H1 (cell line): ENCODE results near the gene RBM4. TPM values are rescaled to one million over a fixed set of nuclear protein-coding genes. Genes with fewer than 3 reads are reported as not detected.

ENCODE experiments used
- CTCF ChIA-PET: fragments of 300-600 bp; sonication (Branson Sonifier 250); formaldehyde crosslinking; loops from one replicate; lab custom pipeline; 2021; ENCODE audit not compliant: partially characterized antibody; lab: Charles Lee
- POLR2A ChIA-PET: fragments of 300-600 bp; sonication (Branson Sonifier 250); formaldehyde crosslinking; loops from one replicate; lab custom pipeline; 2021; ENCODE audit warnings: inconsistent platforms; ENCODE audit not compliant: partially characterized antibody; lab: Charles Lee
- DNase-seq, 2 experiments: peaks; one replicate each; pipeline versions ENCODE4 v3.0.0 to v3.0.0-alpha.2; 2010 to 2022; ENCODE audit warnings: low spot score in 2 of 2, low read depth in 1 of 2, mixed read lengths in 1 of 2
- FAIRE-seq: peaks from 2 replicates; lab custom pipeline; 2011; peaks lifted over from hg19 to GRCh38; lab: Jason Lieb, UNC
- H2AFZ ChIP-seq: 2 replicates; pipeline ENCODE4 v1.8.1; 2012; ENCODE audit warnings: low read length, inconsistent platforms
- H2AK5ac ChIP-seq: 2 replicates; pipeline ENCODE4 v1.6.1; 2013; ENCODE audit warnings: low read depth, low read length
- H2BK120ac ChIP-seq: replicated peaks from 2 replicates; pipeline ENCODE3; 2013; ENCODE audit warnings: low read depth, low read length, inconsistent platforms
- H2BK12ac ChIP-seq: 2 replicates; pipeline ENCODE4 v1.6.1; 2013; ENCODE audit warnings: low read depth, low read length
- H2BK15ac ChIP-seq: 2 replicates; pipeline ENCODE4 v1.6.1; 2013; ENCODE audit warnings: low read length
- H2BK20ac ChIP-seq: 2 replicates; pipeline ENCODE4 v1.6.1; 2013; ENCODE audit warnings: low read length
- H2BK5ac ChIP-seq: 2 replicates; pipeline ENCODE4 v1.6.1; 2013; ENCODE audit warnings: low read depth, low read length
- H3K14ac ChIP-seq: 2 replicates; pipeline ENCODE4 v1.6.1; 2013; ENCODE audit warnings: inconsistent platforms; ENCODE audit not compliant: insufficient read length
- H3K18ac ChIP-seq: 2 replicates; pipeline ENCODE4 v1.6.1; 2013; ENCODE audit warnings: low read length; ENCODE audit errors: extremely low read depth
- H3K23ac ChIP-seq: 2 replicates; pipeline ENCODE4 v1.6.1; 2013; ENCODE audit warnings: inconsistent platforms; ENCODE audit not compliant: insufficient read length
- H3K23me2 ChIP-seq: 2 replicates; pipeline ENCODE4 v1.6.1; 2013; ENCODE audit warnings: low read depth, low read length
- H3K27ac ChIP-seq: 2 replicates; pipeline ENCODE4 v1.6.1; 2011; ENCODE audit warnings: low read depth, low read length, inconsistent platforms
- H3K27me3 ChIP-seq, 4 experiments: replicated peaks in 1 of 4; 1 replicate in 1 of 4; 2 replicates in 3 of 4; pipeline versions ENCODE4 v1.6.1 to v1.8.1; 2011 to 2013; ENCODE audit warnings: low read length in 3 of 4, mild to moderate bottlenecking in 3 of 4, inconsistent platforms in 2 of 4, mixed read lengths in 2 of 4, moderate library complexity in 1 of 4; ENCODE audit not compliant: control insufficient read depth in 3 of 4, insufficient read depth in 3 of 4; ENCODE audit errors: extremely low read depth in 1 of 4
- H3K36me3 ChIP-seq, 4 experiments: 2 replicates each; pipeline versions ENCODE4 v1.6.1 to v1.8.1; 2011 to 2013; ENCODE audit warnings: mild to moderate bottlenecking in 4 of 4, low read length in 3 of 4, moderate library complexity in 2 of 4, control low read depth in 1 of 4, inconsistent platforms in 1 of 4; ENCODE audit not compliant: insufficient read depth in 4 of 4, control insufficient read depth in 2 of 4
- H3K4ac ChIP-seq: replicated peaks from 2 replicates; pipeline ENCODE3; 2013; ENCODE audit warnings: low read length, low read depth, mixed read lengths, inconsistent platforms; ENCODE audit not compliant: insufficient read length
- H3K4me1 ChIP-seq, 4 experiments: replicated peaks in 1 of 4; 1 replicate in 1 of 4; 2 replicates in 3 of 4; pipeline versions ENCODE4 v1.6.1 to v1.8.1; 2011 to 2013; ENCODE audit warnings: low read length in 3 of 4, inconsistent platforms in 2 of 4, mixed read lengths in 1 of 4; ENCODE audit not compliant: insufficient read depth in 4 of 4, control insufficient read depth in 3 of 4
- H3K4me2 ChIP-seq, 2 experiments: 2 replicates each; pipeline versions ENCODE4 v1.6.1 to v1.8.1; 2011 to 2013; ENCODE audit warnings: low read depth in 2 of 2, low read length in 2 of 2, control low read depth in 1 of 2, inconsistent platforms in 1 of 2, mild to moderate bottlenecking in 1 of 2; ENCODE audit not compliant: insufficient read depth in 1 of 2
- H3K4me3 ChIP-seq, 4 experiments: fragments of 200-600, 300-600 bp in 1 of 4; sonication (generic), shearing (Covaris generic), sonication (Bioruptor Twin) in 1 of 4; 2 replicates each; pipeline versions ENCODE4 v1.5.1 to v1.8.1; 2011 to 2016; ENCODE audit warnings: low read length in 4 of 4, low read depth in 3 of 4, control low read depth in 2 of 4, inconsistent platforms in 2 of 4, mild to moderate bottlenecking in 2 of 4, mixed read lengths in 1 of 4, moderate library complexity in 1 of 4; ENCODE audit not compliant: insufficient read depth in 2 of 4; ENCODE audit errors: extremely low read depth in 1 of 4
- H3K56ac ChIP-seq: replicated peaks from 2 replicates; pipeline ENCODE3; 2013; ENCODE audit warnings: low read depth, mild to moderate bottlenecking, mixed read lengths, low read length, inconsistent platforms; ENCODE audit not compliant: insufficient read length
- H3K79me1 ChIP-seq: 2 replicates; pipeline ENCODE4 v1.6.1; 2013; ENCODE audit warnings: low read depth, low read length, control low read depth
- H3K79me2 ChIP-seq, 2 experiments: 2 replicates each; pipeline versions ENCODE4 v1.6.1 to v1.8.1; 2012 to 2013; ENCODE audit warnings: low read length in 2 of 2, mild to moderate bottlenecking in 2 of 2, inconsistent platforms in 1 of 2; ENCODE audit not compliant: insufficient read depth in 2 of 2, control insufficient read depth in 1 of 2
- H3K9ac ChIP-seq, 4 experiments: replicated peaks in 1 of 4; 1 replicate in 1 of 4; 2 replicates in 3 of 4; pipeline versions ENCODE4 v1.6.1 to v1.8.1; 2011 to 2013; ENCODE audit warnings: low read depth in 3 of 4, low read length in 3 of 4, control low read depth in 2 of 4, mild to moderate bottlenecking in 2 of 4, moderate library complexity in 2 of 4, inconsistent platforms in 1 of 4; ENCODE audit errors: extremely low read depth in 1 of 4
- H3K9me3 ChIP-seq, 2 experiments: 2 replicates each; pipeline versions ENCODE4 v1.6.1 to v1.8.1; 2012 to 2013; ENCODE audit warnings: mild to moderate bottlenecking in 2 of 2, moderate library complexity in 2 of 2, control low read depth in 1 of 2, inconsistent platforms in 1 of 2, low read depth in 1 of 2, low read length in 1 of 2, mixed read lengths in 1 of 2; ENCODE audit not compliant: insufficient read depth in 2 of 2
- H4K20me1 ChIP-seq, 2 experiments: replicated peaks in 1 of 2; 2 replicates each; pipeline versions ENCODE3 to v1.8.1; 2011 to 2013; ENCODE audit warnings: inconsistent platforms in 2 of 2, low read length in 2 of 2, mild to moderate bottlenecking in 1 of 2; ENCODE audit not compliant: insufficient read depth in 2 of 2, control insufficient read depth in 1 of 2
- H4K5ac ChIP-seq: 2 replicates; pipeline ENCODE4 v1.6.1; 2013; ENCODE audit warnings: low read length, low read depth, mixed read lengths, inconsistent platforms; ENCODE audit not compliant: insufficient read length
- H4K8ac ChIP-seq: 2 replicates; pipeline ENCODE4 v1.8.0; 2013; ENCODE audit warnings: mild to moderate bottlenecking, moderate library complexity, low read length, inconsistent platforms; ENCODE audit not compliant: insufficient read depth; ENCODE audit errors: extremely low read depth
- H4K91ac ChIP-seq: replicated peaks from 2 replicates; pipeline ENCODE3; 2013; ENCODE audit warnings: low read length, mixed read lengths, inconsistent platforms; ENCODE audit not compliant: insufficient read length
- JUND ChIP-seq: IDR thresholded peaks from 2 replicates; pipeline ENCODE4 v1.6.1; 2011; ENCODE audit warnings: mild to moderate bottlenecking, improper control_type of control experiment, low read length
- KDM1A ChIP-seq: fragments of 200-600, 300-600 bp; sonication (generic); IDR thresholded peaks from 2 replicates; pipeline ENCODE4 v1.7.1; 2016; ENCODE audit warnings: mild to moderate bottlenecking, low read length, borderline replicate concordance
- NANOG ChIP-seq: IDR thresholded peaks from 2 replicates; pipeline ENCODE4 v1.6.1; 2011; ENCODE audit warnings: low read length, low read depth, mild to moderate bottlenecking, inconsistent platforms; ENCODE audit not compliant: insufficient read depth, poor library complexity, severe bottlenecking
- NRF1 ChIP-seq: IDR thresholded peaks from 2 replicates; pipeline ENCODE4 v1.6.1; 2011; ENCODE audit warnings: mild to moderate bottlenecking, low read depth, low read length, improper control_type of control experiment
- POLR2A ChIP-seq, 2 experiments: IDR thresholded peaks; 1 replicate in 1 of 2; 2 replicates in 1 of 2; pipeline ENCODE4 v1.6.1; 2011; ENCODE audit warnings: low read depth in 2 of 2, low read length in 2 of 2, mild to moderate bottlenecking in 2 of 2; ENCODE audit errors: control extremely low read depth in 1 of 2
- RAD21 ChIP-seq, 2 experiments: IDR thresholded peaks in 1 of 2; conservative IDR thresholded peaks in 1 of 2; 2 replicates each; pipeline ENCODE4 v1.6.1; 2011; ENCODE audit warnings: low read depth in 2 of 2, low read length in 2 of 2, improper control_type of control experiment in 1 of 2, inconsistent platforms in 1 of 2, mild to moderate bottlenecking in 1 of 2, moderate library complexity in 1 of 2
- RFX5 ChIP-seq: IDR thresholded peaks from 2 replicates; pipeline ENCODE4 v1.6.1; 2011; ENCODE audit warnings: low read depth, low read length, improper control_type of control experiment, borderline replicate concordance
- TCF12 ChIP-seq: IDR thresholded peaks from 2 replicates; pipeline ENCODE4 v1.6.1; 2011; ENCODE audit warnings: low read depth, mild to moderate bottlenecking, low read length
- YY1 ChIP-seq: IDR thresholded peaks from 2 replicates; pipeline ENCODE4 v1.6.1; 2011; ENCODE audit warnings: low read depth, mild to moderate bottlenecking, low read length
- ZNF274 ChIP-seq: IDR thresholded peaks from 2 replicates; pipeline ENCODE4 v1.7.0; 2012; ENCODE audit warnings: low read length, borderline replicate concordance; ENCODE audit errors: extremely low read depth
- WGBS, 2 experiments: shearing (Covaris generic) in 1 of 2; methylation state at CpG; one replicate each; pipeline versions ENCODE4 v1.1.6 to v1.1.7; 2013 to 2015; ENCODE audit warnings: low lambda C conversion rate in 2 of 2, mixed read lengths in 2 of 2, inconsistent platforms in 1 of 2, low coverage in 1 of 2, missing lambda C conversion rate in 1 of 2; ENCODE audit not compliant: insufficient replicate concordance in 2 of 2, insufficient coverage in 1 of 2, insufficient read length in 1 of 2; ENCODE audit errors: extremely low coverage in 1 of 2, missing lambda C conversion rate in 1 of 2; 5-methylcytosine and 5-hydroxymethylcytosine counted together
- polyA plus RNA-seq, 7 experiments: library from polyadenylated mRNA; depleted of rRNA in 3 of 7; stranded (reverse) in 5 of 7; unstranded in 2 of 7; fragments of >200 nt in 5 of 7; fragments of 200-250 nt in 2 of 7; gene quantifications; 1 replicate in 5 of 7; 2 replicates in 1 of 7; 4 replicates in 1 of 7; pipeline versions ENCODE4 v1.2.1 to v1.2.3, GENCODE V29; 2011 to 2013; ENCODE audit warnings: missing spikeins in 2 of 7, mixed read lengths in 2 of 7
- total RNA-seq: library from RNA; stranded (reverse); fragmentation: NEBNext Ultra II Directional; extraction: Animal tissue kit (Norgen Biotek cat#: 25700); gene quantifications from 2 replicates; pipeline ENCODE4 v1.2.1, GENCODE V29; 2021
- TF ChIP-seq, protein P1 (sequence below): IDR thresholded peaks from 2 replicates; pipeline ENCODE4 v1.6.1; 2012; ENCODE audit warnings: low read length, inconsistent platforms

The RBM4 gene
- total and polyA plus RNA-seq, 2 of the 8 experiments (the other 6 are each of a cell fraction or from before 2014, with no cell fraction given): 192 to 330 TPM

DNA sequence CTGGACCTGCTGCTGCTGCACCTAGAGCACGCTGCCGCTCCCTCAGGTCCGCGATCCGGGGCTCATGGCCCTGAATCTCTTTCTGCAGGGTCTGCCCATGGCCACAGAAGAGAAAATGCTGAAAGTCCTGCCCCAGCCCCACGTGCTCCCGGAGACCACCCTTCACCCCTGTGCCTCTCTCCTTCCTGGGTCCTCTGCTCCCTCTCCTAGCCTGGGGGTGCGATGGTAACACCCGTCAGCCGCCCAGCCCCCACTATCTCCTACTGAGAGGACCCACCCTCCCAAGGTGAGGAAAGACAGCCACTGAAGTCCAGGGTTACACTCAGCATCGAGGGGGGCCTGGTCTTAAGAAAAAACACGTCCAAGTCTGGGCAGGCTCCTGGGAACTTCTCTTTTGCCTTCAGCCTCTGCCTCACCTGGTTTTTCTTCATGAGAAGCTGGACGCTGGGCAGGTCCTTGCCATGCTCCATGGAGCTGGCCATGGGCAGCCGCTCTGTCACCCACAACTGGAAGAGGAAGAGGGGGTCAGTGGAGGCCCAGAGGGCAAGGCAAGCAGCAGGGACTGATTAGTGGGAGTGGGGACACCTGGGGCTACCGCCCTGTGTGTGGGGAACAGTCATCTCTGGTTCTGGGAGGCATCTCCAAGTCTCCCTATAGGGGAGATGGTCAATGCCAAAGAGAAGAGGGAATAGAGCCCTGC, 55.0 kb downstream of the RBM4 start:
- Histone ChIP-seq H3K23me2 (no peaks in the 10 kb centered on the region), H2BK5ac (no peak overlapping the region), H3K27me3 (no peaks in the 10 kb centered on the region), H4K20me1 (peaks cover 0 to 7% of the 10 kb centered on the region in 2 experiments), H2AFZ (no peak overlapping the region), H3K18ac (no peak overlapping the region), H3K4me2 (no peak overlapping the region), H3K79me2 (no peaks in the 10 kb centered on the region), H4K5ac (no peak overlapping the region), H3K23ac (no peak overlapping the region), H3K79me1 (no peaks in the 10 kb centered on the region), H2BK120ac (no peak overlapping the region), H2BK20ac (no peak overlapping the region), H2AK5ac (no peak overlapping the region), H3K56ac (no peak overlapping the region), H3K9ac (no peak overlapping the region), H3K4me3 (no peak overlapping the region), H4K8ac (peak overlapping the region; percentile 2; the same call in 1 of the 2 replicates), H2BK15ac (no peak overlapping the region), H2BK12ac (no peak overlapping the region), H3K9me3 (no peaks in the 10 kb centered on the region), H4K91ac (no peak overlapping the region), H3K27ac (no peak overlapping the region), H3K4ac (no peak overlapping the region), H3K36me3 (peaks cover 36 to 64% (median 56%) of the 10 kb centered on the region in 4 experiments), H3K4me1 (peaks cover 0 to 3% (median 1%) of the 10 kb centered on the region in 4 experiments; a peak in 2 of 7 replicates), H3K14ac (no peak overlapping the region)
- 92% methylated on average over 15 of the region's 15 CpGs; no CpG with 5 or more reads in 1 of the 2 experiments for WGBS, 2 experiments
- ChIA-PET CTCF (interaction anchor here (0.5 to 7.5 kb wide), 16 partner anchors 7 to 283 kb away, joined by 3 to 90 read pairs (median 4); partner anchors contain the start of gene RCE1), POLR2A (interaction anchor here (0.6 to 1.6 kb wide), 4 partner anchors 9 to 134 kb away, joined by 3 to 4 read pairs (median 4); partner anchors contain the start of gene RBM4B)
- FAIRE-seq (no peak), DNase-seq (no peak)
- TF ChIP-seq POLR2A (IDR thresholded peaks at IDR 0.05; ENCODE audit: control extremely low read depth in 1 of 2, low read depth in 2 of 2, low read length in 2 of 2) (no peak), KDM1A (no peak), NANOG (no peak), JUND (no peak), RAD21 (IDR thresholded peaks at IDR 0.05 in 1 of 2, conservative IDR thresholded peaks at IDR 0.05 in 1 of 2; ENCODE audit: low read depth in 2 of 2, low read length in 2 of 2) (no peak), ZNF274 (no peak), RFX5 (no peak), YY1 (no peak), NRF1 (no peak), TCF12 (no peak)
- TF ChIP-seq, protein P1, sequence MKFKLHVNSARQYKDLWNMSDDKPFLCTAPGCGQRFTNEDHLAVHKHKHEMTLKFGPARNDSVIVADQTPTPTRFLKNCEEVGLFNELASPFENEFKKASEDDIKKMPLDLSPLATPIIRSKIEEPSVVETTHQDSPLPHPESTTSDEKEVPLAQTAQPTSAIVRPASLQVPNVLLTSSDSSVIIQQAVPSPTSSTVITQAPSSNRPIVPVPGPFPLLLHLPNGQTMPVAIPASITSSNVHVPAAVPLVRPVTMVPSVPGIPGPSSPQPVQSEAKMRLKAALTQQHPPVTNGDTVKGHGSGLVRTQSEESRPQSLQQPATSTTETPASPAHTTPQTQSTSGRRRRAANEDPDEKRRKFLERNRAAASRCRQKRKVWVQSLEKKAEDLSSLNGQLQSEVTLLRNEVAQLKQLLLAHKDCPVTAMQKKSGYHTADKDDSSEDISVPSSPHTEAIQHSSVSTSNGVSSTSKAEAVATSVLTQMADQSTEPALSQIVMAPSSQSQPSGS: no peak
